Activated T-cell treated with anti-CD3 and anti-CD28 coated beads, Interleukin-2, amount 50 U/mL, for 48 hours (primary cell): ENCODE results near the gene OR10Z1.

Experiments used
- DNase-seq, 2 experiments: peaks; one replicate each; pipeline ENCODE4 v3.0.0-alpha.2; 2020

OR10Z1 gene

GRCh38 chr1:158604968-158605367, at the start of gene OR10Z1:
OR10Z1 (plus strand) TSS chr1:158605268; CDS start chr1:158606439, 1,171 bp downstream.
- DNase-seq = no peak

GRCh38 chr1:158559696-158560095, 45.4 kb upstream of the OR10Z1 start:
- DNase-seq = no peak

GRCh38 chr1:158563853-158564252, 41.2 kb upstream of the OR10Z1 start:
- DNase-seq = no peak

GRCh38 chr1:158564608-158565007, 40.5 kb upstream of the OR10Z1 start:
- no peak for DNase-seq

GRCh38 chr1:158570480-158570879, 34.6 kb upstream of the OR10Z1 start, which contains the start of gene OR6P1:
OR6P1 (minus strand) TSS chr1:158570580; CDS start chr1:158563604, 6,976 bp downstream.
- DNase-seq = no peak

- no peak for DNase-seq
Measured at GRCh38 chr1:158572226-158572625, 32.8 kb upstream of the OR10Z1 start.

- no peak for DNase-seq
Measured at GRCh38 chr1:158577561-158577960, 27.5 kb upstream of the OR10Z1 start.

- DNase-seq = no peak
Measured at GRCh38 chr1:158579733-158580132, 25.3 kb upstream of the OR10Z1 start, which contains the start of gene OR10X1. OR10X1 (minus strand) TSS chr1:158579899; CDS start chr1:158579899, 0 bp downstream.

- DNase-seq = no peak
Measured at GRCh38 chr1:158583962-158584361, 21.1 kb upstream of the OR10Z1 start.

GRCh38 chr1:158586942-158587341, 18.1 kb upstream of the OR10Z1 start:
- DNase-seq = no peak

GRCh38 chr1:158600735-158601134, 4.3 kb upstream of the OR10Z1 start:
- no peak for DNase-seq

GRCh38 chr1:158607296-158607695, 2.2 kb downstream of the OR10Z1 start:
- DNase-seq = no peak

GRCh38 chr1:158611916-158612315, 6.8 kb downstream of the OR10Z1 start:
- DNase-seq = no peak

GRCh38 chr1:158613764-158614163, 8.7 kb downstream of the OR10Z1 start:
- no peak for DNase-seq

- DNase-seq = no peak
Measured at GRCh38 chr1:158638146-158638545, 33.1 kb downstream of the OR10Z1 start.

GRCh38 chr1:158638904-158639303, 33.8 kb downstream of the OR10Z1 start:
- no peak for DNase-seq

GRCh38 chr1:158644449-158644848, 39.4 kb downstream of the OR10Z1 start:
- no peak for DNase-seq

GRCh38 chr1:158646465-158646864, 41.4 kb downstream of the OR10Z1 start:
- DNase-seq = no peak

GRCh38 chr1:158649052-158649451, 44.0 kb downstream of the OR10Z1 start:
- no peak for DNase-seq

GRCh38 chr1:158652721-158653334, 47.8 kb downstream of the OR10Z1 start:
- no peak for DNase-seq

GRCh38 chr1:158654086-158654485, 49.0 kb downstream of the OR10Z1 start:
- no peak for DNase-seq

- DNase-seq = no peak
Measured at GRCh38 chr1:158654571-158654970, 49.5 kb downstream of the OR10Z1 start.
